HepG2 (cell line): ENCODE results near the gene NOL12. TPM values are rescaled to one million over a fixed set of nuclear protein-coding genes. Genes with fewer than 3 reads are reported as not detected.
A peak's percentile ranks its signal among the peaks of the same experiment; 100 is the strongest.

Experiments used
- ETV6 ChIP-seq: sonication (generic); formaldehyde crosslinking; conservative IDR thresholded peaks from 2 replicates; pipeline ENCODE4 v1.4.0; 2020; ENCODE audit warnings: missing genetic modification reagents
- FUBP1 ChIP-seq: sonication (generic); formaldehyde crosslinking; IDR thresholded peaks from 2 replicates; pipeline ENCODE4 v1.5.1; 2020; ENCODE audit warnings: missing genetic modification reagents, mild to moderate bottlenecking, borderline replicate concordance
- HNRNPLL ChIP-seq: fragments of 200-400 bp; formaldehyde crosslinking; IDR thresholded peaks from 2 replicates; pipeline ENCODE4 v1.6.1; 2017; ENCODE audit warnings: mild to moderate bottlenecking, low read depth, low read length; ENCODE audit not compliant: poor library complexity, severe bottlenecking
- JDP2 ChIP-seq: sonication (generic); formaldehyde crosslinking; IDR thresholded peaks from 2 replicates; pipeline ENCODE4 v1.8.1; 2022; ENCODE audit warnings: missing genetic modification reagents, borderline replicate concordance
- KLF11 ChIP-seq: IDR thresholded peaks from 2 replicates; pipeline ENCODE4 v1.6.1; 2016; ENCODE audit warnings: missing compliant biosample characterization
- LCORL ChIP-seq, 2 experiments: fragments of 450-650 bp in 1 of 2; sonication (generic) in 1 of 2; formaldehyde crosslinking in 1 of 2; IDR thresholded peaks; 2 replicates each; pipeline versions ENCODE4 v1.5.0 to v1.6.1; 2017 to 2020; ENCODE audit warnings: antibody characterized with exemption in 1 of 2, missing genetic modification reagents in 1 of 2
- NFE2L1 ChIP-seq: sonication (generic); formaldehyde crosslinking; IDR thresholded peaks from 2 replicates; pipeline ENCODE4 v1.4.0; 2020; ENCODE audit warnings: missing genetic modification reagents, mild to moderate bottlenecking, borderline replicate concordance
- NFIB ChIP-seq: sonication (generic); formaldehyde crosslinking; IDR thresholded peaks from 2 replicates; pipeline ENCODE4 v1.9.0; 2021; ENCODE audit warnings: missing genetic modification reagents, mild to moderate bottlenecking, borderline replicate concordance
- PBX3 ChIP-seq: sonication (generic); formaldehyde crosslinking; IDR thresholded peaks from 2 replicates; pipeline ENCODE4 v1.8.1; 2023; ENCODE audit warnings: missing genetic modification reagents, inconsistent platforms, borderline replicate concordance
- PHF8 ChIP-seq: sonication (generic); formaldehyde crosslinking; IDR thresholded peaks from 2 replicates; pipeline ENCODE4 v1.5.0; 2020; ENCODE audit warnings: missing genetic modification reagents
- RARG ChIP-seq: sonication (generic); formaldehyde crosslinking; IDR thresholded peaks from 2 replicates; pipeline ENCODE4 v1.4.0; 2020; ENCODE audit warnings: low read depth, mild to moderate bottlenecking, missing genetic modification reagents
- RBFOX2 ChIP-seq: fragments of 200-400 bp; formaldehyde crosslinking; IDR thresholded peaks from 2 replicates; pipeline ENCODE4 v1.6.1; 2017; ENCODE audit warnings: low read depth, mild to moderate bottlenecking, low read length
- RFX5 ChIP-seq: IDR thresholded peaks from 2 replicates; pipeline ENCODE4 v1.6.1; 2011; ENCODE audit warnings: low read depth, low read length, improper control_type of control experiment
- RORA ChIP-seq: sonication (generic); formaldehyde crosslinking; IDR thresholded peaks from 2 replicates; pipeline ENCODE4 v1.5.0; 2020; ENCODE audit warnings: mild to moderate bottlenecking, missing genetic modification reagents, moderate library complexity
- SRY ChIP-seq: sonication (generic); formaldehyde crosslinking; IDR thresholded peaks from 2 replicates; pipeline ENCODE4 v1.8.0; 2022; ENCODE audit warnings: mild to moderate bottlenecking, missing genetic modification reagents
- TERF1 ChIP-seq: sonication (generic); formaldehyde crosslinking; IDR thresholded peaks from 2 replicates; pipeline ENCODE4 v1.8.0; 2022; ENCODE audit warnings: mild to moderate bottlenecking, missing genetic modification reagents, moderate library complexity
- TOE1 ChIP-seq: sonication (generic); formaldehyde crosslinking; IDR thresholded peaks from 2 replicates; pipeline ENCODE4 v1.4.0; 2020; ENCODE audit warnings: mild to moderate bottlenecking, missing genetic modification reagents
- ZFP36L2 ChIP-seq: sonication (generic); formaldehyde crosslinking; IDR thresholded peaks from 2 replicates; pipeline ENCODE4 v1.4.0; 2020; ENCODE audit warnings: missing genetic modification reagents
- ZNF12 ChIP-seq: sonication (generic); formaldehyde crosslinking; IDR thresholded peaks from 2 replicates; pipeline ENCODE4 v1.5.0; 2020; ENCODE audit warnings: missing genetic modification reagents
- ZNF333 ChIP-seq: sonication (generic); formaldehyde crosslinking; IDR thresholded peaks from 2 replicates; pipeline ENCODE4 v1.4.0; 2020; ENCODE audit warnings: mild to moderate bottlenecking, missing genetic modification reagents, borderline replicate concordance
- ZNF572 ChIP-seq: sonication (generic); formaldehyde crosslinking; IDR thresholded peaks from 2 replicates; pipeline ENCODE4 v1.5.1; 2020; ENCODE audit warnings: mild to moderate bottlenecking, missing genetic modification reagents
- ZNF770 ChIP-seq: sonication (generic); formaldehyde crosslinking; IDR thresholded peaks from 2 replicates; pipeline ENCODE4 v1.5.0; 2020; ENCODE audit warnings: mild to moderate bottlenecking, missing genetic modification reagents
- polyA plus RNA-seq, 8 experiments: library from polyadenylated mRNA; depleted of rRNA in 3 of 8; stranded (reverse) in 7 of 8; unstranded in 1 of 8; fragments of >200 nt; fragmentation: Illumina TruSeq in 4 of 8; extraction: Trizol in 4 of 8; gene quantifications; 2 replicates each; pipeline versions ENCODE4 v1.2.1 to v1.2.3, GENCODE V29; 2011 to 2016; ENCODE audit warnings: low read depth in 4 of 8, missing spikeins in 1 of 8, mixed read lengths in 1 of 8; ENCODE audit not compliant: insufficient read depth in 1 of 8
- total RNA-seq, 5 experiments: library from RNA; depleted of rRNA; stranded (reverse); fragments of >200 nt; fragmentation: Illumina TruSeq; extraction: Trizol; gene quantifications; 2 replicates each; pipeline ENCODE4 v1.2.3, GENCODE V29; 2016; ENCODE audit warnings: low read depth in 1 of 5

Gene NOL12
- total and polyA plus RNA-seq, 2 of the 13 experiments (the other 11 are each of a cell fraction or from before 2014, with no cell fraction given), result 14.3 to 31.4 TPM

GRCh38 chr22:37674951-37675929 lies 10.9 kb upstream of the NOL12 start, which contains the start of gene LGALS1 (continued):
- TF ChIP-seq KLF11 (no peak), JDP2 (no peak), NFIB (CRISPR knock-in tag) (no peak), RORA (CRISPR knock-in tag) (no peak), RFX5 (no peak), TERF1 (CRISPR knock-in tag) (no peak), RARG (CRISPR knock-in tag) (no peak), RBFOX2 (peak; percentile 43), ZNF333 (CRISPR knock-in tag) (no peak; the same call in 1 of the 2 replicates), ZFP36L2 (CRISPR knock-in tag) (no peak), ZNF770 (CRISPR knock-in tag) (no peak), PBX3 (CRISPR knock-in tag) (no peak), FUBP1 (CRISPR knock-in tag) (no peak), ETV6 (CRISPR knock-in tag) (no peak), ZNF572 (no peak), ZNF12 (CRISPR knock-in tag) (peak; percentile 48; the same call in 1 of the 2 replicates), TOE1 (no peak), PHF8 (peak; percentile 51), NFE2L1 (CRISPR knock-in tag) (no peak), HNRNPLL (peak; percentile 23), LCORL (IDR thresholded peaks at IDR 0.05) (peak; percentile 94), LCORL (CRISPR knock-in tag; IDR thresholded peaks at IDR 0.05) (peak; percentile 50; the same call in 1 of the 2 replicates), SRY (CRISPR knock-in tag) (no peak)
